Cardiac septum (tissue), 1 donor: ENCODE data around the gene CTNNAL1. TPM values are rescaled to one million over a fixed set of nuclear protein-coding genes. Genes with fewer than 3 reads are reported as not detected.

Experiments
- DNase-seq: peaks from one replicate; pipeline ENCODE4 v3.0.0-alpha.2; 2020; ENCODE audit warnings: low spot score
- intact Hi-C: fragments of 100-400 bp; cut with DNase I; formaldehyde crosslinking; loops from one replicate; pipeline ENCODE4 v1.14.0; 2022
- total RNA-seq: library from RNA; stranded (reverse); fragmentation: NEBNext Ultra II Directional; extraction: Animal tissue kit (Norgen Biotek cat#: 25700); gene quantifications from one replicate; pipeline ENCODE4 v1.2.1, GENCODE V29; 2021
- donor health status: DM: no; HTN: no; CAD: no.

The CTNNAL1 gene
- total RNA-seq, 1 donor from 2014 or later = 72.8 TPM

DNA sequence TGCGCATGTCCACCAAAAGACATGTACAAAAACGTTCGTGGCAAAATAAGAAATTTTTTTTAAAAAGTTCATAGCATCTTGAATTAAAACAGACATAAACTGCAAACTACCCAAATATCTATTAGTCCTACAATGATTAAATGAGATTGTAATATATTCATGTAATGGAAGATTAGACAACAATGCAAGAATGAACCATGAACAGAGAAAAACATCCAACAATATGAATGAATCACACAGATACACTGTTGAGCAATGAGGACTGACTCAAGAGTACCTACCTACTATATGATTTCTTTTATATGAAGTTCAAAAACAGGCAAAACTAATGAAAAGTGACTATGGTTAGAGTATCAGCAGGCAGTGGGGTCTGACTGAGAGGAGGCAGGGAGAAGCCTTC is 17.9 kb upstream of the CTNNAL1 start:
- intact Hi-C loops = no loop called here
- DNase-seq = no peak

- no peak for DNase-seq
- intact Hi-C loops = no loop called here
Measured at GRCh38 chr9:109030426-109030825, 17.1 kb upstream of the CTNNAL1 start.

- intact Hi-C loops = no loop called here
- no peak for DNase-seq
Measured at GRCh38 chr9:109028457-109028856, 15.2 kb upstream of the CTNNAL1 start.

GRCh38 chr9:109027176-109027575 is 13.9 kb upstream of the CTNNAL1 start:
- intact Hi-C loops = no loop called here
- no peak for DNase-seq

GRCh38 chr9:109026306-109026705 is 13.0 kb upstream of the CTNNAL1 start:
- intact Hi-C loops = no loop called here
- no peak for DNase-seq

- DNase-seq = no peak
- intact Hi-C loops = no loop called here
Measured at GRCh38 chr9:109022873-109023272, 9.6 kb upstream of the CTNNAL1 start.

DNA sequence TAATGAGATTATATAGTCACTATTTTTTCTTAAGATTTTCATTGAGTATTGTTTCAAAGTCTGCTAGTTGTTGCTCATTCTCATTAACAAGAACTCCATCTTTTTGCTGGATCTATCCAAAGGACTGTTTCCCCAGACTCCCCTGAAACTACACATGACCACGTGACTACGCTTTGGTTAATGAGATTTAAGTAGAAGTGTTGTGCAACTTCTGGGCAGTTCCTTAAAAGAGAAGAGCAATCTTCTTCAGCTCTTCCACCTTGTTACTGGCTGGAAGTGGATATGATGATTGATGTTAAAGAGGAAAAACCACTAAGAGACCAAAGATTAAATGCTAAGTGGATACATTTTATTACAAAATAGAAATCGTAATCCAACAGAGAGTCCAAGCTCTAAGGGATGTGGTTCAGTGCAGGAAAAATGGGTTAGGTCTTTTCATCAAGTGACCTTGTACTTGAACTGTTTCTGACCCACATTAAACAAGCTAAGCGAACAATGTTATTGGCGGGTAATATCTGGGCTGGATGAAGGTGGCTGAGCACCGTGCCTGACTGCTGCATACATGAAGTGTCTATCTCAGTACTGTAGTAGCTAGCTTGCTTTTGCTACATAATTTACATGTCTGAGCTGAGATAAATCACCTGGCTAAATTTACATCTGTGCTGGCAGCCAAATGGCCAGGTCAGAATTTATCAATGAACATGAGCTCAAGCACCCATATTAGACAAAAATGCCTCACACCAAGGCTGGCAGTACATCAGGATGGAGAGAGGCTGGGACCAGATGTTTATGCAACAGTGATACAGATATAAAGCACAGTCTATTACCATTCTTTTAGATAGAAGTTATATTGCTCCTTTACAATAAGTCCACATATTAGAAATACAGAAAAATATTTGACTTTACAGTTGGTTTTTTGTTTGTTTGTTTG is 7.5 kb upstream of the CTNNAL1 start:
- intact Hi-C loops = no loop called here
- no peak for DNase-seq

- DNase-seq = no peak
- intact Hi-C loops = no loop called here
Measured at GRCh38 chr9:109020113-109020512, 6.8 kb upstream of the CTNNAL1 start.

GRCh38 chr9:109019420-109019819 is 6.1 kb upstream of the CTNNAL1 start:
- intact Hi-C loops = no loop called here
- no peak for DNase-seq

DNA sequence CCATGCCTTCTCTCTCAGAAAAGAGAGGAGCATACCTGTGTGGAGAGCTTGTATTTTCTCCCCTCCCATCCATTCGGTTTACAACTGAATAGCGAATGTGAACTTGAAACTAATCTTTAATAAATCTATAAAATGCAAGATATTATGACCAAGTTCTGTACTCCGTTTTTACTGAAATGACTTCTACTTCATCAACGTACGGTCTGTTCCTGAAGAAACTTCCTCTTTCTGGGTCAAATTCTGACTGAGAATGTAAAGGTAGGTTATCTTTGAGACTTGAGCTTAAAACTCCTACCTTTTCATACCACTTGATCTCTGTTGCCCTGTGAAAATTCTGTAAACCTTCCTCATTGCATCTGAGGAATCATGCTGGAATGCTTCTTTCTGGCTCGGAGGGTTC is 4.2 kb upstream of the CTNNAL1 start:
- intact Hi-C loops = no loop called here
- DNase-seq = no peak

- intact Hi-C loops = no loop called here
- no peak for DNase-seq
Measured at GRCh38 chr9:109017061-109017460, 3.8 kb upstream of the CTNNAL1 start.

- DNase-seq = no peak
- intact Hi-C loops = no loop called here
Measured at GRCh38 chr9:109016132-109016531, 2.8 kb upstream of the CTNNAL1 start.

GRCh38 chr9:109014608-109015280 is 1.4 kb upstream of the CTNNAL1 start:
- no peak for DNase-seq
- intact Hi-C loops = loop anchor here (5.0 kb wide), 3 partner anchors 42 to 82 kb away; partner anchors contain the start of genes ABITRAM and ELP1

- intact Hi-C loops = loop anchor here (2.0 to 5.0 kb wide), 4 partner anchors 42 to 105 kb away; partner anchors contain the start of genes ABITRAM, ELP1 and TMEM245
Measured at GRCh38 chr9:109013679-109014607, 644 bp upstream of the CTNNAL1 start.

DNA sequence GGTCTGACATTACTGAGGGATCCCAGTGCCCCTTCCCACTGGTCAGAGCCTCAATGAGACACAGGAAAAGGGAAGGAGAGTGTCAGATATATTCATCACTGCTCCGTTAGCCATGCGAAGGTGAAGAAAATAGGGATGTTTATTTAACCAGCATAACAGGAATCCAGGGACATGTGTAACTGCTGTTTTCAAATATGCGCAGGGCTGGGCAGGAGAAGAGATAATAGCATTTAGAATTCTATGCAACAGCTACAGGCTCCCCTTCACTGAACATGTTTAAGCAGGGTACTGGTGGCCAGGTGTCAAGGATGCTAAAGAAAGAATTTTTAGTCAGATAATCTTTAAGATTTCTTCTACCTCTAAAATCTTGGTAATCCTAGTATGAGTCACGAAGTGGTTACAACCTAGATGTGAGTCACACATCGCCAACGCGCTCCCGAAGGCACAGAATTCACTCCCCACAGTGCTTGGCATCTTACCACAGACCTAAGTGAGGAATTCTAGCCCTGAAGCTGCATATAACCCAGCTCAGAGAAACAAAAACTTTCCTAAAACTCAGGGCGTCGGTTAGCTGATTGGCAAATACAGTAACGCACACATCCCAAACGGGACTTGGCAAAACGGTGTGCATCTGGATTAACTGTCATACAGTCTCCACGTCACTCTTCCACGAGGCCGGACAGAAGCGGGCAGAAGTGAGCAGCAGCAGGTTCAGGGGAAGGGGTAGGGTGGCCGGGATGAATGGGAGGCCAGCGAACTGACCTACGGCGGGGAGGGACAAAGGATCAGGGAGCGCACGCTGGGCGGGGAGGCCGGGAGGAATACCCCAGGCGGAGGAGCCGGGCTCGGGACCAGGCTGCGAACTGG is 1.1 kb downstream of the CTNNAL1 start:
- intact Hi-C loops = loop anchor here (2.0 to 5.0 kb wide), 4 partner anchors 40 to 107 kb away; partner anchors contain the start of genes ABITRAM, ELP1 and TMEM245

More at GRCh38 chr9:109013679-109014607, 644 bp upstream of the CTNNAL1 start:
- no peak for DNase-seq

DNA sequence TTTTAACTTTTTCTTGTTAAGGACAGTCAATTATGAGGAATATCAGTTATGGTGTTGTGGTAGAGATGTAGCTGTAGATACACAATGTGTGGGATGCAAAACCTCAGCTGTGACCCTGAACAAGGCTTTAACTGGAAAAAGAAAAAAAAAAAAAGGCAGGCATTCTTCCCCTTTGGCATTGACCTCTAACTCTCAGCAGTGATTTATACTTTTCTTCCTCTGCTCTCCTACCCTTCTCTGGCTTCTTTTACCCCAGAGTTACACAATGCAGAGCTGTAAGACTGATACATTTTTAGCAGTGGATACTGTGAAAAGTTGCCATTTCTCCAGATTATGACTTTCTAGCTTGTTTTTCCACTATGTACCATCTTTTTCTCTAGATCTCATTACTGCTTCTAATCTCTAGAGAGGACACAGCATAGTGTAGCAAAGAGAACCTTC is 2.0 kb downstream of the CTNNAL1 start:
- intact Hi-C loops = loop anchor here (5.0 kb wide), 3 partner anchors 39 to 79 kb away; partner anchors contain the start of genes ABITRAM and ELP1
- DNase-seq = no peak

More for the DNA sequence above, 1.1 kb downstream of the CTNNAL1 start:
- DNase-seq = peak; percentile 77

DNA sequence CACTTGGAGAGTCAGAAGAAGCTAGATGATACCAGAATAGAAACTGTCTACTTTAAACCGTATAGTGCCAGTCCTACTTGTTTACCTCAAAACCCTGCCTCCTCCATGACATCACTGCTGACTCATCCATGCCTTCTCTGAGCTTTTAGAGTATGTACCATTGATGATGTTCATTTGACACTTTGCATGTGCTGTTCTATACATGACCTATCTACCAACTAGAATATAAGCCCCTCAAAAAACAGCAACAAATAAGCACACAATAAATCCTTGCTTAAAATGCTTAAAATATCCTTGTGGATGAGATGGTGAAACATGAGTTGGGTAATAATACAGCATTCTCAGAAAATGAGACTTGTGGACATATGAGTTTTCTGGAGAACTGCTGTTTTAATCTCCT is 2.6 kb downstream of the CTNNAL1 start:
- intact Hi-C loops = loop anchor here (5.0 kb wide), 3 partner anchors 38 to 78 kb away; partner anchors contain the start of genes ABITRAM and ELP1
- DNase-seq = no peak

- DNase-seq = no peak
- intact Hi-C loops = no loop called here
Measured at GRCh38 chr9:109005678-109006077, 7.6 kb downstream of the CTNNAL1 start.
